A673 (cell line): ENCODE measurements around the gene TENM3.

Source experiments
- CTCF ChIP-seq: fragments of 300-800, 200-600 bp; sonication (generic); conservative IDR thresholded peaks from 2 replicates; pipeline ENCODE4 v1.5.1; 2017; ENCODE audit warnings: low read depth, mild to moderate bottlenecking, antibody characterized with exemption, low read length, moderate library complexity, mixed read lengths
- EZH2 ChIP-seq: fragments of 200-600 bp; sonication (generic); IDR thresholded peaks from 2 replicates; pipeline ENCODE4 v1.6.1; 2017; ENCODE audit warnings: borderline replicate concordance, low read depth, mild to moderate bottlenecking, mixed read lengths, antibody characterized with exemption, low read length; ENCODE audit not compliant: poor library complexity, severe bottlenecking

- no peak for TF ChIP-seq CTCF
- TF ChIP-seq EZH2: no peak
Observed at GRCh38 chr4:182391111-182391684, 148.0 kb downstream of the TENM3 start.
